Activated CD8-positive, alpha-beta T cell treated with anti-CD3 and anti-CD28 coated beads for 36 hours (primary cell): ENCODE data around the gene DEFB131B. TPM values are rescaled to one million over a fixed set of nuclear protein-coding genes. Genes with fewer than 3 reads are reported as not detected.

Source experiments
- ATAC-seq: fragments of 200-7000 bp; cut with Tn5 transposase; one replicate; pipeline ENCODE4 v1.10.0; 2021; ENCODE audit warnings: mild to moderate bottlenecking, moderate library complexity
- CTCF ChIA-PET: fragments of 350-600 bp; sonication (Branson Sonifier 250); formaldehyde crosslinking; loops from one replicate; lab custom pipeline; 2021; ENCODE audit warnings: antibody characterized with exemption; lab: Charles Lee
- POLR2A ChIA-PET: fragments of 350-600 bp; sonication (Branson Sonifier 250); formaldehyde crosslinking; loops from one replicate; lab custom pipeline; 2021; ENCODE audit warnings: antibody characterized with exemption; lab: Charles Lee
- DNase-seq: peaks from one replicate; pipeline ENCODE4 v3.0.0-alpha.2; 2020
- H3K27ac Mint-ChIP-seq: one replicate; pipeline ENCODE4 v1.8.0; 2021; ENCODE audit warnings: mild to moderate bottlenecking, mixed read lengths
- H3K27me3 Mint-ChIP-seq: one replicate; pipeline ENCODE4 v1.8.0; 2021; ENCODE audit warnings: mixed read lengths
- H3K36me3 Mint-ChIP-seq: one replicate; pipeline ENCODE4 v1.8.0; 2021; ENCODE audit warnings: low read depth, mixed read lengths
- H3K4me1 Mint-ChIP-seq: one replicate; pipeline ENCODE4 v1.8.0; 2021; ENCODE audit warnings: low read depth, mixed read lengths
- H3K4me3 Mint-ChIP-seq: one replicate; pipeline ENCODE4 v1.8.0; 2021; ENCODE audit warnings: mild to moderate bottlenecking, moderate library complexity, mixed read lengths
- H3K9me3 Mint-ChIP-seq: one replicate; pipeline ENCODE4 v1.8.0; 2021; ENCODE audit warnings: mixed read lengths
- CTCF ChIP-seq: fragments of 200-600 bp; IDR thresholded peaks from one replicate; pipeline ENCODE4 v1.8.0; 2022; ENCODE audit warnings: antibody characterized with exemption, mild to moderate bottlenecking
- intact Hi-C: fragments of 100-400 bp; cut with micrococcal nuclease; formaldehyde crosslinking; loops from one replicate; pipeline ENCODE4 v1.10.0; 2022
- total RNA-seq, 2 experiments: library from RNA; stranded (reverse); gene quantifications; one replicate each; pipeline ENCODE4 v1.2.3, GENCODE V29; 2021

DEFB131B gene
- total RNA-seq, 2 experiments from 2014 or later: not detected

- Mint-ChIP-seq H3K36me3 (peaks cover 12% of the 10 kb centered on the region), H3K4me3 (no peak overlapping the region), H3K9me3 (no peaks in the 10 kb centered on the region), H3K27ac (no peak overlapping the region), H3K4me1 (peaks cover 48% of the 10 kb centered on the region), H3K27me3 (no peaks in the 10 kb centered on the region)
- ChIA-PET POLR2A (interaction anchor here (1.1 kb wide), 1 partner anchor 107 kb away, joined by 3 read pairs; no protein-coding TSS in a partner anchor), CTCF (interaction anchor here (0.9 kb wide), 1 partner anchor 44 kb away, joined by 4 read pairs; no protein-coding TSS in a partner anchor)
- DNase-seq (no peak), ATAC-seq (no peak)
- no peak for TF ChIP-seq CTCF
- intact Hi-C loops: no loop called here
Measured at GRCh38 chr11:71933141-71933933, 55.1 kb downstream of the DEFB131B start.

Other genes starting within 250 kb of the DEFB131B start
- not detected for gene DEFB108B, start 45.3 kb upstream of the DEFB131B start, total RNA-seq
- gene XNDC1N, start 50.1 kb downstream of the DEFB131B start, total RNA-seq: 10 to 100 TPM; 15.8 to 16.0 TPM
- 10 to 100 TPM; 23.7 to 28.1 TPM for gene RNF121, start 50.6 kb downstream of the DEFB131B start, total RNA-seq
- 1 to 10 TPM; 7.8 to 8.2 TPM for gene IL18BP, start 120.5 kb downstream of the DEFB131B start, total RNA-seq
- 100 to 1,000 TPM; 165 to 169 TPM for gene NUMA1, start 202.1 kb downstream of the DEFB131B start, total RNA-seq
- gene LRRC51, start 202.4 kb downstream of the DEFB131B start, total RNA-seq: 1 to 10 TPM; 7.0 to 7.7 TPM
- gene LAMTOR1, start 224.8 kb downstream of the DEFB131B start, total RNA-seq: 10 to 100 TPM; 50.3 to 52.4 TPM
- gene TOMT, start 227.5 kb downstream of the DEFB131B start, total RNA-seq: not detected
- 10 to 100 TPM; 66.0 to 67.4 TPM for gene ANAPC15, start 234.2 kb downstream of the DEFB131B start, total RNA-seq